CD4-positive, alpha-beta memory T cell (primary cell): ENCODE results near the gene SGSM2. TPM values are rescaled to one million over a fixed set of nuclear protein-coding genes. Genes with fewer than 3 reads are reported as not detected.

Experiments used
- CTCF ChIA-PET: fragments of 350-600 bp; sonication (Branson Sonifier 250); formaldehyde crosslinking; loops from one replicate; lab custom pipeline; 2021; ENCODE audit warnings: inconsistent platforms; ENCODE audit not compliant: partially characterized antibody; lab: Charles Lee
- POLR2A ChIA-PET: fragments of 350-600 bp; sonication (Branson Sonifier 250); formaldehyde crosslinking; loops from one replicate; lab custom pipeline; 2021; ENCODE audit not compliant: partially characterized antibody; lab: Charles Lee
- DNase-seq, 5 donors: peaks; one replicate each; pipeline versions ENCODE4 v3.0.0 to v3.0.0-alpha.2; 2020 to 2022; ENCODE audit warnings: mixed read lengths in 1 of 5
- H3K27ac ChIP-seq: one replicate; pipeline ENCODE4 v1.7.0; 2013; ENCODE audit warnings: low read depth, low read length
- H3K27me3 ChIP-seq: 2 replicates; pipeline ENCODE4 v1.7.0; 2013; ENCODE audit warnings: mild to moderate bottlenecking, low read length, moderate library complexity; ENCODE audit not compliant: insufficient read depth
- H3K36me3 ChIP-seq: 2 replicates; pipeline ENCODE4 v1.7.0; 2013; ENCODE audit warnings: mild to moderate bottlenecking, low read length, moderate library complexity; ENCODE audit not compliant: insufficient read depth
- H3K4me1 ChIP-seq: 2 replicates; pipeline ENCODE4 v1.7.0; 2013; ENCODE audit warnings: mild to moderate bottlenecking, low read length, moderate library complexity; ENCODE audit not compliant: insufficient read depth
- H3K4me3 ChIP-seq, 2 donors: one replicate each; pipeline ENCODE4 v1.7.0; 2013; ENCODE audit warnings: low read length in 2 of 2, mild to moderate bottlenecking in 1 of 2
- H3K9me3 ChIP-seq, 2 donors: one replicate each; pipeline ENCODE4 v1.7.0; 2013; ENCODE audit warnings: low read length in 2 of 2, control low read depth in 1 of 2; ENCODE audit not compliant: control insufficient read depth in 1 of 2
- H3K27ac Mint-ChIP-seq, 7 donors: one replicate each; pipeline ENCODE4 v1.8.0; 2020 to 2021; ENCODE audit warnings: mixed read lengths in 7 of 7, mild to moderate bottlenecking in 6 of 7, inconsistent platforms in 3 of 7, moderate library complexity in 3 of 7
- H3K27me3 Mint-ChIP-seq, 2 donors: one replicate each; pipeline ENCODE4 v1.8.0; 2020 to 2021; ENCODE audit warnings: mixed read lengths in 2 of 2
- H3K36me3 Mint-ChIP-seq, 2 donors: one replicate each; pipeline ENCODE4 v1.8.0; 2020 to 2021; ENCODE audit warnings: mixed read lengths in 2 of 2, inconsistent platforms in 1 of 2, mild to moderate bottlenecking in 1 of 2
- H3K4me1 Mint-ChIP-seq, 4 donors: one replicate each; pipeline ENCODE4 v1.8.0; 2020 to 2021; ENCODE audit warnings: mixed read lengths in 4 of 4, mild to moderate bottlenecking in 1 of 4
- H3K4me3 Mint-ChIP-seq, 8 donors: one replicate each; pipeline ENCODE4 v1.8.0; 2020 to 2021; ENCODE audit warnings: mixed read lengths in 8 of 8, mild to moderate bottlenecking in 7 of 8, moderate library complexity in 6 of 8, inconsistent platforms in 3 of 8
- H3K9me3 Mint-ChIP-seq, 8 donors: one replicate each; pipeline ENCODE4 v1.8.0; 2020 to 2021; ENCODE audit warnings: mixed read lengths in 8 of 8, mild to moderate bottlenecking in 5 of 8, inconsistent platforms in 3 of 8, moderate library complexity in 1 of 8
- intact Hi-C: fragments of 100-400 bp; cut with micrococcal nuclease; formaldehyde crosslinking; loops from one replicate; pipeline ENCODE4 v1.15.1; 2023
- polyA plus RNA-seq, 2 donors: library from polyadenylated mRNA; unstranded; fragments of 300-500 nt; fragmentation: Illumina TruSeq; gene quantifications; one replicate each; pipeline ENCODE4 v1.2.3, GENCODE V29; 2021
- total RNA-seq, 2 experiments: library from RNA; stranded (reverse); gene quantifications; one replicate each; pipeline ENCODE4 v1.2.3, GENCODE V29; 2021

The SGSM2 gene
- total and polyA plus RNA-seq, 4 experiments from 2014 or later: 6.2 to 137 (median 74.2) TPM

GRCh38 chr17:2385240-2386210, 48.2 kb downstream of the SGSM2 start:
- DNase-seq: peak in 1 of 5 donors; percentile 8
- Histone ChIP-seq H3K27ac (no peak overlapping the region), H3K4me3 (no peak overlapping the region), H3K27me3 (no peaks in the 10 kb centered on the region), H3K36me3 (peaks cover 3% of the 10 kb centered on the region), H3K9me3 (no peaks in the 10 kb centered on the region), H3K4me1 (peaks cover 12% of the 10 kb centered on the region)
- H3K27me3 Mint-ChIP-seq: no peaks in the 10 kb centered on the region
- peaks cover 10 to 26% of the 10 kb centered on the region in 2 donors for H3K36me3 Mint-ChIP-seq
- ChIA-PET POLR2A (interaction anchor here (1.0 to 1.6 kb wide), 3 partner anchors 14 to 30 kb away, joined by 4 to 5 read pairs (median 4); no protein-coding TSS in a partner anchor), CTCF (interaction anchor here (10.0 kb wide), 1 partner anchor 30 kb away, joined by 558 read pairs; no protein-coding TSS in a partner anchor)
- peaks cover 0 to 5% (median 0%) of the 10 kb centered on the region in 8 donors for H3K9me3 Mint-ChIP-seq
- peaks cover 11 to 35% (median 14%) of the 10 kb centered on the region in 4 donors for H3K4me1 Mint-ChIP-seq
- H3K4me3 Mint-ChIP-seq: no peak overlapping the region
- intact Hi-C loops: no loop called here
- peak overlapping the region in 2 of 7 donors; percentile 15 to 46 for H3K27ac Mint-ChIP-seq

GRCh38 chr17:2386400-2387085, 49.2 kb downstream of the SGSM2 start:
- Histone ChIP-seq H3K27me3 (no peaks in the 10 kb centered on the region), H3K36me3 (peaks cover 3% of the 10 kb centered on the region), H3K4me1 (peaks cover 22% of the 10 kb centered on the region), H3K4me3 (no peak overlapping the region), H3K27ac (no peak overlapping the region), H3K9me3 (no peaks in the 10 kb centered on the region)
- no peak overlapping the region for H3K4me3 Mint-ChIP-seq
- H3K27ac Mint-ChIP-seq: peak overlapping the region in 1 of 7 donors; percentile 46
- intact Hi-C loops: no loop called here
- H3K36me3 Mint-ChIP-seq: peaks cover 8 to 23% of the 10 kb centered on the region in 2 donors
- DNase-seq: peak in 1 of 5 donors; percentile 12
- H3K27me3 Mint-ChIP-seq: no peaks in the 10 kb centered on the region
- peaks cover 0 to 5% (median 0%) of the 10 kb centered on the region in 8 donors for H3K9me3 Mint-ChIP-seq
- ChIA-PET CTCF (interaction anchor here (10.0 kb wide), 1 partner anchor 29 kb away, joined by 558 read pairs; no protein-coding TSS in a partner anchor), POLR2A (interaction anchor here (1.6 kb wide), 1 partner anchor 15 kb away, joined by 5 read pairs; no protein-coding TSS in a partner anchor)
- H3K4me1 Mint-ChIP-seq: peaks cover 11 to 46% (median 21%) of the 10 kb centered on the region in 4 donors

- H3K36me3 Mint-ChIP-seq: peaks cover 8 to 30% of the 10 kb centered on the region in 2 donors
- Histone ChIP-seq H3K4me1 (peaks cover 30% of the 10 kb centered on the region), H3K4me3 (no peak overlapping the region), H3K9me3 (no peaks in the 10 kb centered on the region), H3K36me3 (peaks cover 3% of the 10 kb centered on the region), H3K27me3 (no peaks in the 10 kb centered on the region), H3K27ac (no peak overlapping the region)
- intact Hi-C loops: no loop called here
- ChIA-PET POLR2A (interaction anchor here (1.6 kb wide), 1 partner anchor 14 kb away, joined by 5 read pairs; no protein-coding TSS in a partner anchor), CTCF (interaction anchor here (1.2 to 10.0 kb wide), 3 partner anchors 11 to 29 kb away, joined by 3 to 558 read pairs (median 10); no protein-coding TSS in a partner anchor)
- no peak overlapping the region for H3K4me3 Mint-ChIP-seq
- peak overlapping the region in 1 of 7 donors; percentile 42 for H3K27ac Mint-ChIP-seq
- peak in 1 of 5 donors; percentile 36 for DNase-seq
- H3K27me3 Mint-ChIP-seq: peaks cover 0 to under 1% of the 10 kb centered on the region in 2 donors
- H3K9me3 Mint-ChIP-seq: peaks cover 0 to 7% (median 0%) of the 10 kb centered on the region in 8 donors
- peaks cover 19 to 52% (median 28%) of the 10 kb centered on the region in 4 donors for H3K4me1 Mint-ChIP-seq
These were observed 50.1 kb downstream of the SGSM2 start for GRCh38 chr17:2387086-2388019.

GRCh38 chr17:2388020-2388682, 50.9 kb downstream of the SGSM2 start:
- Mint-ChIP-seq H3K4me3 (no peak overlapping the region), H3K27me3 (peaks cover 0 to 1% of the 10 kb centered on the region in 2 donors), H3K9me3 (peaks cover 0 to 8% (median 0%) of the 10 kb centered on the region in 8 donors), H3K4me1 (peaks cover 19 to 47% (median 26%) of the 10 kb centered on the region in 4 donors), H3K27ac (peak overlapping the region in 5 of 7 donors; percentile 32 to 89 (median 59)), H3K36me3 (peaks cover 8 to 31% of the 10 kb centered on the region in 2 donors)
- no peaks in the 10 kb centered on the region for H3K9me3 ChIP-seq
- peaks cover 3% of the 10 kb centered on the region for H3K36me3 ChIP-seq
- no peaks in the 10 kb centered on the region for H3K27me3 ChIP-seq
- H3K4me3 ChIP-seq: no peak overlapping the region
- no peak overlapping the region for H3K27ac ChIP-seq
- POLR2A ChIA-PET: interaction anchor here (0.9 kb wide), 1 partner anchor 14 kb away, joined by 3 read pairs; no protein-coding TSS in a partner anchor
- H3K4me1 ChIP-seq: peaks cover 25% of the 10 kb centered on the region
- peak in 1 of 5 donors; percentile 20 for DNase-seq
- intact Hi-C loops: no loop called here
- CTCF ChIA-PET: interaction anchor here (1.2 to 1.9 kb wide), 2 partner anchors 10 to 28 kb away, joined by 3 to 10 read pairs; no protein-coding TSS in a partner anchor

- Histone ChIP-seq H3K27ac (no peak overlapping the region), H3K4me3 (no peak overlapping the region), H3K4me1 (peaks cover 25% of the 10 kb centered on the region), H3K27me3 (no peaks in the 10 kb centered on the region), H3K9me3 (no peaks in the 10 kb centered on the region), H3K36me3 (peaks cover 3% of the 10 kb centered on the region)
- Mint-ChIP-seq H3K27ac (peak overlapping the region; percentile 15 to 95 (median 59)), H3K27me3 (peaks cover 0 to 1% of the 10 kb centered on the region in 2 donors), H3K4me1 (peaks cover 20 to 44% (median 27%) of the 10 kb centered on the region in 4 donors), H3K36me3 (peaks cover 8 to 34% of the 10 kb centered on the region in 2 donors), H3K9me3 (peaks cover 0 to 8% (median 0%) of the 10 kb centered on the region in 8 donors), H3K4me3 (no peak overlapping the region)
- intact Hi-C loops: no loop called here
- ChIA-PET CTCF (interaction anchor here (1.2 to 1.9 kb wide), 2 partner anchors 9 to 27 kb away, joined by 3 to 10 read pairs; no protein-coding TSS in a partner anchor), POLR2A (interaction anchor here (0.9 kb wide), 1 partner anchor 13 kb away, joined by 3 read pairs; no protein-coding TSS in a partner anchor)
- peak in 1 of 5 donors; percentile 30 for DNase-seq
These were observed 51.4 kb downstream of the SGSM2 start for GRCh38 chr17:2388683-2389055.
